Measurements from ENCODE around the gene LEP. TPM values are rescaled to one million over a fixed set of nuclear protein-coding genes. Genes with fewer than 3 reads are reported as not detected.

Gene LEP
- total and polyA plus RNA-seq, 2 donors (not counting 1 experiment from before 2014, with no cell fraction given): 0.36 to 2.8 TPM

- Histone ChIP-seq H3K4me1 (ENCODE audit: control insufficient read depth, extremely low read depth, insufficient read depth, low read length) (peaks cover 11% of the 10 kb centered on the region), H3K27ac (ENCODE audit: insufficient read depth, low read length) (peak overlapping the region; percentile 44), H4K20me1 (ENCODE audit: control insufficient read depth, extremely low read depth, insufficient read depth, low read length) (no peaks in the 10 kb centered on the region), H2AFZ (ENCODE audit: low read length) (no peak overlapping the region), H3K9ac (ENCODE audit: insufficient read depth, low read length) (no peak overlapping the region), H3K27me3 (ENCODE audit: control insufficient read depth, insufficient read depth, low read length) (no peaks in the 10 kb centered on the region), H3K9me3 (ENCODE audit: control insufficient read depth, insufficient read depth, low read depth, low read length) (no peaks in the 10 kb centered on the region), H3K36me3 (ENCODE audit: control insufficient read depth, insufficient read depth, low read length) (no peaks in the 10 kb centered on the region), H3K4me2 (ENCODE audit: extremely low read depth, insufficient read depth, low read length) (peak overlapping the region; percentile 79), H3K4me3 (replicated peaks in 1 of 4; ENCODE audit: control extremely low read depth in 1 of 4, insufficient read depth in 1 of 4, low read depth in 3 of 4, low read length in 4 of 4) (no peak overlapping the region), H3K79me2 (ENCODE audit: control insufficient read depth, insufficient read depth, low read length) (no peaks in the 10 kb centered on the region)
- peak; percentile 89 to 96 for DNase-seq (ENCODE audit: low read depth in 2 of 2)
- TF ChIP-seq EZH2 (IDR thresholded peaks at IDR 0.05; ENCODE audit: low read length, missing control alignments): no peak
- TF ChIP-seq, protein P1, sequence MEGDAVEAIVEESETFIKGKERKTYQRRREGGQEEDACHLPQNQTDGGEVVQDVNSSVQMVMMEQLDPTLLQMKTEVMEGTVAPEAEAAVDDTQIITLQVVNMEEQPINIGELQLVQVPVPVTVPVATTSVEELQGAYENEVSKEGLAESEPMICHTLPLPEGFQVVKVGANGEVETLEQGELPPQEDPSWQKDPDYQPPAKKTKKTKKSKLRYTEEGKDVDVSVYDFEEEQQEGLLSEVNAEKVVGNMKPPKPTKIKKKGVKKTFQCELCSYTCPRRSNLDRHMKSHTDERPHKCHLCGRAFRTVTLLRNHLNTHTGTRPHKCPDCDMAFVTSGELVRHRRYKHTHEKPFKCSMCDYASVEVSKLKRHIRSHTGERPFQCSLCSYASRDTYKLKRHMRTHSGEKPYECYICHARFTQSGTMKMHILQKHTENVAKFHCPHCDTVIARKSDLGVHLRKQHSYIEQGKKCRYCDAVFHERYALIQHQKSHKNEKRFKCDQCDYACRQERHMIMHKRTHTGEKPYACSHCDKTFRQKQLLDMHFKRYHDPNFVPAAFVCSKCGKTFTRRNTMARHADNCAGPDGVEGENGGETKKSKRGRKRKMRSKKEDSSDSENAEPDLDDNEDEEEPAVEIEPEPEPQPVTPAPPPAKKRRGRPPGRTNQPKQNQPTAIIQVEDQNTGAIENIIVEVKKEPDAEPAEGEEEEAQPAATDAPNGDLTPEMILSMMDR (conservative IDR thresholded peaks at IDR 0.05 in 1 of 2, IDR thresholded peaks at IDR 0.05 in 1 of 2; ENCODE audit: low read depth in 1 of 2, low read length in 2 of 2): no peak
Measured at GRCh38 chr7:128215281-128215680, 25.8 kb upstream of the LEP start.

- peak; percentile 65 to 76 for DNase-seq (ENCODE audit: low read depth in 2 of 2)
- no peak for TF ChIP-seq EZH2 (IDR thresholded peaks at IDR 0.05; ENCODE audit: low read length, missing control alignments)
- TF ChIP-seq, protein P1 (conservative IDR thresholded peaks at IDR 0.05 in 1 of 2, IDR thresholded peaks at IDR 0.05 in 1 of 2; ENCODE audit: low read depth in 1 of 2, low read length in 2 of 2): no peak
- Histone ChIP-seq H3K4me3 (replicated peaks in 1 of 4; ENCODE audit: control extremely low read depth in 1 of 4, insufficient read depth in 1 of 4, low read depth in 3 of 4, low read length in 4 of 4) (no peak overlapping the region), H3K9me3 (ENCODE audit: control insufficient read depth, insufficient read depth, low read depth, low read length) (no peaks in the 10 kb centered on the region), H3K79me2 (ENCODE audit: control insufficient read depth, insufficient read depth, low read length) (no peaks in the 10 kb centered on the region), H3K4me1 (ENCODE audit: control insufficient read depth, extremely low read depth, insufficient read depth, low read length) (peaks cover 11% of the 10 kb centered on the region), H3K27me3 (ENCODE audit: control insufficient read depth, insufficient read depth, low read length) (no peaks in the 10 kb centered on the region), H3K4me2 (ENCODE audit: extremely low read depth, insufficient read depth, low read length) (peak overlapping the region; percentile 21), H3K9ac (ENCODE audit: insufficient read depth, low read length) (no peak overlapping the region), H3K27ac (ENCODE audit: insufficient read depth, low read length) (peak overlapping the region; percentile 44), H4K20me1 (ENCODE audit: control insufficient read depth, extremely low read depth, insufficient read depth, low read length) (no peaks in the 10 kb centered on the region), H3K36me3 (ENCODE audit: control insufficient read depth, insufficient read depth, low read length) (no peaks in the 10 kb centered on the region), H2AFZ (ENCODE audit: low read length) (no peak overlapping the region)
Measured at GRCh38 chr7:128215739-128216138, 25.3 kb upstream of the LEP start.

- Histone ChIP-seq H3K27me3 (ENCODE audit: control insufficient read depth, insufficient read depth, low read length) (no peaks in the 10 kb centered on the region), H2AFZ (ENCODE audit: low read length) (no peak overlapping the region), H3K36me3 (ENCODE audit: control insufficient read depth, insufficient read depth, low read length) (no peaks in the 10 kb centered on the region), H3K79me2 (ENCODE audit: control insufficient read depth, insufficient read depth, low read length) (no peaks in the 10 kb centered on the region), H3K4me2 (ENCODE audit: extremely low read depth, insufficient read depth, low read length) (no peak overlapping the region), H4K20me1 (ENCODE audit: control insufficient read depth, extremely low read depth, insufficient read depth, low read length) (no peaks in the 10 kb centered on the region), H3K4me3 (replicated peaks in 1 of 4; ENCODE audit: control extremely low read depth in 1 of 4, insufficient read depth in 1 of 4, low read depth in 3 of 4, low read length in 4 of 4) (no peak overlapping the region), H3K27ac (ENCODE audit: insufficient read depth, low read length) (peak overlapping the region; percentile 55), H3K4me1 (ENCODE audit: control insufficient read depth, extremely low read depth, insufficient read depth, low read length) (peaks cover 19% of the 10 kb centered on the region), H3K9me3 (ENCODE audit: control insufficient read depth, insufficient read depth, low read depth, low read length) (no peaks in the 10 kb centered on the region), H3K9ac (ENCODE audit: insufficient read depth, low read length) (no peak overlapping the region)
- TF ChIP-seq EZH2 (IDR thresholded peaks at IDR 0.05; ENCODE audit: low read length, missing control alignments): no peak
- TF ChIP-seq, protein P1 (conservative IDR thresholded peaks at IDR 0.05 in 1 of 2, IDR thresholded peaks at IDR 0.05 in 1 of 2; ENCODE audit: low read depth in 1 of 2, low read length in 2 of 2): peak in 1 of 2 donors; percentile 6
- DNase-seq (ENCODE audit: low read depth in 2 of 2): peak; percentile 90 to 91
Measured at GRCh38 chr7:128217030-128217805, 23.9 kb upstream of the LEP start.
